ENCODE results near the gene MORC4.

MORC4 gene

GRCh38 chrX:107000013-107000515 is at the start of gene MORC4:
MORC4 (minus strand) TSS chrX:107000212; CDS start chrX:106999969, 243 bp downstream.
- DNase-seq = peak; percentile 83 to 93

GRCh38 chrX:107047622-107048021 is 47.6 kb upstream of the MORC4 start:
- DNase-seq = no peak

- DNase-seq = no peak
Observed at GRCh38 chrX:107029752-107030151, 29.7 kb upstream of the MORC4 start.

GRCh38 chrX:107025545-107025944 is 25.5 kb upstream of the MORC4 start:
- DNase-seq = peak; percentile 0 to 51

GRCh38 chrX:107014936-107015335 is 14.9 kb upstream of the MORC4 start:
- DNase-seq = no peak

GRCh38 chrX:107008034-107008433 is 8.0 kb upstream of the MORC4 start:
- DNase-seq = no peak

- peak; percentile 32 to 69 for DNase-seq
Observed at GRCh38 chrX:106999002-106999975, 723 bp downstream of the MORC4 start.

GRCh38 chrX:106997611-106998010 is 2.4 kb downstream of the MORC4 start:
- no peak for DNase-seq

- DNase-seq = no peak
Observed at GRCh38 chrX:106995678-106996077, 4.3 kb downstream of the MORC4 start.

GRCh38 chrX:106987488-106987887 is 12.5 kb downstream of the MORC4 start:
- no peak for DNase-seq

GRCh38 chrX:106980952-106981626 is 18.9 kb downstream of the MORC4 start:
- DNase-seq = no peak

- no peak for DNase-seq
Observed at GRCh38 chrX:106976416-106976815, 23.6 kb downstream of the MORC4 start.

- DNase-seq = peak; percentile 84 to 90
Observed at GRCh38 chrX:106973433-106974149, 26.4 kb downstream of the MORC4 start.

- no peak for DNase-seq
Observed at GRCh38 chrX:106972896-106973295, 27.1 kb downstream of the MORC4 start.

- DNase-seq = peak; percentile 8 to 20
Observed at GRCh38 chrX:106966547-106966946, 33.5 kb downstream of the MORC4 start.

GRCh38 chrX:106964290-106964689 is 35.7 kb downstream of the MORC4 start:
- no peak for DNase-seq

GRCh38 chrX:106963111-106963510 is 36.9 kb downstream of the MORC4 start:
- DNase-seq = no peak

GRCh38 chrX:106959901-106960300 is 40.1 kb downstream of the MORC4 start:
- DNase-seq = peak; percentile 14 to 48

GRCh38 chrX:106957856-106958255 is 42.2 kb downstream of the MORC4 start:
- DNase-seq = no peak

- no peak for DNase-seq
Observed at GRCh38 chrX:106955004-106955772, 44.8 kb downstream of the MORC4 start.

GRCh38 chrX:106954041-106954440 is 46.0 kb downstream of the MORC4 start:
- no peak for DNase-seq

- peak in 1 of 2 experiments; percentile 12 for DNase-seq
Observed at GRCh38 chrX:106952988-106953387, 47.0 kb downstream of the MORC4 start.

Measured in NCI-H526 (cell line).